ENCODE results near the gene KDSR.

Gene KDSR, protein sequence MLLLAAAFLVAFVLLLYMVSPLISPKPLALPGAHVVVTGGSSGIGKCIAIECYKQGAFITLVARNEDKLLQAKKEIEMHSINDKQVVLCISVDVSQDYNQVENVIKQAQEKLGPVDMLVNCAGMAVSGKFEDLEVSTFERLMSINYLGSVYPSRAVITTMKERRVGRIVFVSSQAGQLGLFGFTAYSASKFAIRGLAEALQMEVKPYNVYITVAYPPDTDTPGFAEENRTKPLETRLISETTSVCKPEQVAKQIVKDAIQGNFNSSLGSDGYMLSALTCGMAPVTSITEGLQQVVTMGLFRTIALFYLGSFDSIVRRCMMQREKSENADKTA

DNA sequence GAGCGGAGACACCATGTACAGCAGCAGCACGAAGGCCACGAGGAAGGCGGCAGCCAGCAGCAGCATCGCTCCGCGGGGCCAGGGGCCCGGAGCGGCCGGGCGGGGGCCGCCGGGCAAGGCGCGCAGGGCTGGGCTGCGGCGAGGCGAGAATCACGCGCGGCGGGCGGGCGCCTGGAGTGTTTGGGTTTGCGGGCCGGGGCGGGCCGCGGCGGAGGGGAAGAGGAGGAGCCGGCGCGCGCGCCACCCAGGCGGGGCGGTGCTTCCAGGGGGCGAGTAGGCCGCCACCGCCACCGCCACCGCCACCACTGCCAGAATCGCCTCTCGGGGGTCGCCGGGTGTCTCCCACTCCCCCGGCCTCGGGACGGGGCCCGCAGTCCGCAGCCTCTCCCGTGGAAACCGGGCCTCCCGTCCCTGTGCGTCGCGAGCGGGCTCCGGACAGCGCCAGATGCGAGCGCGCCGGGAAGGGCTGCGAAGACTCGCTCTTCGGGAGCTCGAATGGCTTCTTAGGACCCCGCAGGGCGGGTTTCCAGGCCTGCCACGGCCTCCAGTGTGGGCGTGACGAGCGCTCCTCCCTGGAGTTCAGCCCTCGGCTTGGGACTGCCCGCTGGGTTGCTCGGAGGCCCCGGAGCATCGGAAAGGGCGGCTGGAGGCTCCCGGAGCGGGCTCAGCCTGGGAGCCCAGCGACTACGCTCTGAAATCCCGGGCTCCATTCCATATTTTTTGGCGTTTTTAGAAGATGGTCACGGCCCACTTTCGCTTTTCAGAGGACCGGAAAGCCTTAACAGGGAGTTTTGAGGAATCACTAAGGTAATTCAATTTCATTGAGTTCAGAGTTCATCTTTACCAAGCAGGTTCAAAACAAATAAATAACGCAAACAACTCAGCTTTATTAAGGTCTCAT, at the start of gene KDSR:
Gene KDSR, minus strand, starts transcription at position 154 of the 901 bp plus-strand sequence. Its CDS starts 88 bp downstream, at position 66.
- Histone ChIP-seq H3K4me3 (ENCODE audit: low read depth in 1 of 2, low read length in 2 of 2) (peak within 1 kb of the TSS; percentile 92 to 97), H3K36me3 (ENCODE audit: control insufficient read depth in 1 of 2, insufficient read depth in 2 of 2, low read length in 2 of 2) (peaks cover 3 to 5% of the 10 kb centered on the region in 2 donors), H3K9me3 (ENCODE audit: control insufficient read depth in 1 of 2, low read length in 2 of 2) (no peaks in the 10 kb centered on the region), H3K27me3 (ENCODE audit: low read depth, low read length) (no peaks in the 10 kb centered on the region), H3K4me1 (ENCODE audit: control insufficient read depth in 1 of 2, insufficient read depth in 2 of 2, low read length in 2 of 2) (peaks cover 0 to 6% of the 10 kb centered on the region in 2 donors), H3K27ac (ENCODE audit: low read length) (peak within 1 kb of the TSS; percentile 91)

DNA sequence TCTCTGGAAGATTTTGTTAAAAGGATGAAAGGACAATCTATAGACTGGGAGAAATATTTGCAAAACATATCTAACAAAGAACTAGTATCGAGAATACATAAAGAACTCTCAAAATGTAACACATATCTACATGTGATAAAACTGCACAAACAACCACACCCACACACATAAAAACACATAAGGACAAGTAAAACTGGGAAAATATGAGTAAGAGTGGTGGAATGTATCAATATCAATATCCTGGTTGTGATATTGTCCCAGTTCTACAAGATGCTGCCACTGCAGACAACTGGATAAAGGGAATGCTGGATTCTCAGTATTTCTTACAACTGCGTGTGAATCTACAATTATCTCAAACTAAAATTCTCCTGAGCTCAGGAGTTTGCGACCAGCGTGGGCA, 45.9 kb upstream of the KDSR start:
- Histone ChIP-seq H3K4me3 (ENCODE audit: low read depth in 1 of 2, low read length in 2 of 2) (no peak overlapping the region), H3K27me3 (ENCODE audit: low read depth, low read length) (no peaks in the 10 kb centered on the region), H3K27ac (ENCODE audit: low read length) (no peak overlapping the region), H3K9me3 (ENCODE audit: control insufficient read depth in 1 of 2, low read length in 2 of 2) (no peaks in the 10 kb centered on the region), H3K4me1 (ENCODE audit: control insufficient read depth in 1 of 2, insufficient read depth in 2 of 2, low read length in 2 of 2) (peaks cover 0 to 3% of the 10 kb centered on the region in 2 donors), H3K36me3 (ENCODE audit: control insufficient read depth in 1 of 2, insufficient read depth in 2 of 2, low read length in 2 of 2) (peaks cover 35 to 56% of the 10 kb centered on the region in 2 donors)

- no peak overlapping the region for H3K4me3 ChIP-seq (ENCODE audit: low read depth in 1 of 2, low read length in 2 of 2)
- H3K4me1 ChIP-seq (ENCODE audit: control insufficient read depth in 1 of 2, insufficient read depth in 2 of 2, low read length in 2 of 2), result no peaks in the 10 kb centered on the region
- no peaks in the 10 kb centered on the region for H3K9me3 ChIP-seq (ENCODE audit: control insufficient read depth in 1 of 2, low read length in 2 of 2)
- H3K36me3 ChIP-seq (ENCODE audit: control insufficient read depth in 1 of 2, insufficient read depth in 2 of 2, low read length in 2 of 2), result peaks cover 52 to 66% of the 10 kb centered on the region in 2 donors
- no peak overlapping the region for H3K27ac ChIP-seq (ENCODE audit: low read length)
- no peaks in the 10 kb centered on the region for H3K27me3 ChIP-seq (ENCODE audit: low read depth, low read length)
These were observed 43.8 kb upstream of the KDSR start for GRCh38 chr18:63410792-63411191.

DNA sequence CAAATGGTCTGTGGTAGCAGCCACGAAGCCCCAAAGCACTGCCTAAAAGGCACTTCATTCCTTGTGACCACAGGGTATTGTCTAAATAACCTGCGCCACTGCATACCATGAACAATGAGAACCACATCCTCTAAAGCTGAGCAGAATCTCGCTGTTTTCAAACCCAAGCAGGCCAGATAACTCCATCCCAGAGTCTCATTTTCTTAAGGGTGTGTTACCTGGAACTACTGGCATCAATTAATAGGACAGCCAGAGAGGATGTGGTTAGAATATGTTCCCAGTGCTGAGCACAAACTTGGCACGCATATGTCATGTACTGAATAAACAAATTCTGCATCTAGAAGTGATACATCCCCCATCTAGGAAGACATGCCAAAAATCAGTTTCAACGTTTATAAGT, 42.3 kb upstream of the KDSR start:
- Histone ChIP-seq H3K27ac (ENCODE audit: low read length) (no peak overlapping the region), H3K4me1 (ENCODE audit: control insufficient read depth in 1 of 2, insufficient read depth in 2 of 2, low read length in 2 of 2) (no peaks in the 10 kb centered on the region), H3K9me3 (ENCODE audit: control insufficient read depth in 1 of 2, low read length in 2 of 2) (no peaks in the 10 kb centered on the region), H3K36me3 (ENCODE audit: control insufficient read depth in 1 of 2, insufficient read depth in 2 of 2, low read length in 2 of 2) (peaks cover 49 to 55% of the 10 kb centered on the region in 2 donors), H3K4me3 (ENCODE audit: low read depth in 1 of 2, low read length in 2 of 2) (no peak overlapping the region), H3K27me3 (ENCODE audit: low read depth, low read length) (no peaks in the 10 kb centered on the region)

DNA sequence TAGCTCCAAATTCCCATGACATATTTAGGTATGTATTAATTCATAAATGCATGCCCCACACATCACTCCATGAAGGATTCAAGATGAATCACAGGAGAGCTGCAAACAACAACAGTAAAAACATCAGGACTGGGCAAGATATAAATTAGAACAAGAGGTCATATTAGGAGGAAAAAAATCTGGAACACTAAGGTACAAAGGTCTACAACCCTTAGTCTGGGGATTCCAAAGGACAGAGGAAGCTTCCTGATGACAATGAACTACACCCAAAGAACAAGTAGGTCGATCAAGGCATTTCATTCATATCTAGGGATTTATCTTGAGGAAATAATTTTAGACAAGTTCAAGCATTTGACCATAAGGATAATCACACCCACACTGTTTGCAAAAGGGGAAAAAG, 40.7 kb upstream of the KDSR start:
- Histone ChIP-seq H3K4me1 (ENCODE audit: control insufficient read depth in 1 of 2, insufficient read depth in 2 of 2, low read length in 2 of 2) (no peaks in the 10 kb centered on the region), H3K36me3 (ENCODE audit: control insufficient read depth in 1 of 2, insufficient read depth in 2 of 2, low read length in 2 of 2) (peaks cover 57 to 67% of the 10 kb centered on the region in 2 donors), H3K4me3 (ENCODE audit: low read depth in 1 of 2, low read length in 2 of 2) (no peak overlapping the region), H3K27ac (ENCODE audit: low read length) (no peak overlapping the region), H3K27me3 (ENCODE audit: low read depth, low read length) (no peaks in the 10 kb centered on the region), H3K9me3 (ENCODE audit: control insufficient read depth in 1 of 2, low read length in 2 of 2) (no peaks in the 10 kb centered on the region)

DNA sequence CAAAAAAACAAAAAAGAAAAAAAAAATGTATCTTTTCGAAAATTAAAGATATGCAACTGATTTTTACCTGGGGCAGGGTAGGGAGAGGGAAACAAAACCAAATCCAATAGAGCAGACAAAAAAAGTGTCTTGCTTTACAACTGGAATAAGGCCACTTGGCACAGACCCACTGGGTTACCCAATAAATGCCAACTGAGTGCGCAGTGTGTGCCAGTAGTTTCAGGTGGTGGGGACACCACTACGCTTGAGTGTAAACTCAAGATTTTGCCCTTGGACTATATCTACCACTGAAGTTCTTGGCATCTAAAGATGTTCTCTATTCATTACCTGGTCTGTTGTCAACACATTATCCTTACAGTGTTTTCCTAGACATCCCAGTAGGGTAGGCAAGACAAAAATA, 39.0 kb upstream of the KDSR start:
- H3K9me3 ChIP-seq (ENCODE audit: control insufficient read depth in 1 of 2, low read length in 2 of 2), result no peaks in the 10 kb centered on the region
- H3K4me3 ChIP-seq (ENCODE audit: low read depth in 1 of 2, low read length in 2 of 2), result no peak overlapping the region
- no peak overlapping the region for H3K27ac ChIP-seq (ENCODE audit: low read length)
- H3K36me3 ChIP-seq (ENCODE audit: control insufficient read depth in 1 of 2, insufficient read depth in 2 of 2, low read length in 2 of 2), result peaks cover 69 to 80% of the 10 kb centered on the region in 2 donors
- no peaks in the 10 kb centered on the region for H3K27me3 ChIP-seq (ENCODE audit: low read depth, low read length)
- H3K4me1 ChIP-seq (ENCODE audit: control insufficient read depth in 1 of 2, insufficient read depth in 2 of 2, low read length in 2 of 2), result no peaks in the 10 kb centered on the region

- peaks cover 53 to 76% of the 10 kb centered on the region in 2 donors for H3K36me3 ChIP-seq (ENCODE audit: control insufficient read depth in 1 of 2, insufficient read depth in 2 of 2, low read length in 2 of 2)
- no peaks in the 10 kb centered on the region for H3K27me3 ChIP-seq (ENCODE audit: low read depth, low read length)
- H3K9me3 ChIP-seq (ENCODE audit: control insufficient read depth in 1 of 2, low read length in 2 of 2), result no peaks in the 10 kb centered on the region
- no peak overlapping the region for H3K27ac ChIP-seq (ENCODE audit: low read length)
- H3K4me1 ChIP-seq (ENCODE audit: control insufficient read depth in 1 of 2, insufficient read depth in 2 of 2, low read length in 2 of 2), result no peaks in the 10 kb centered on the region
- no peak overlapping the region for H3K4me3 ChIP-seq (ENCODE audit: low read depth in 1 of 2, low read length in 2 of 2)
These were observed 35.5 kb upstream of the KDSR start for GRCh38 chr18:63402246-63403162.

DNA sequence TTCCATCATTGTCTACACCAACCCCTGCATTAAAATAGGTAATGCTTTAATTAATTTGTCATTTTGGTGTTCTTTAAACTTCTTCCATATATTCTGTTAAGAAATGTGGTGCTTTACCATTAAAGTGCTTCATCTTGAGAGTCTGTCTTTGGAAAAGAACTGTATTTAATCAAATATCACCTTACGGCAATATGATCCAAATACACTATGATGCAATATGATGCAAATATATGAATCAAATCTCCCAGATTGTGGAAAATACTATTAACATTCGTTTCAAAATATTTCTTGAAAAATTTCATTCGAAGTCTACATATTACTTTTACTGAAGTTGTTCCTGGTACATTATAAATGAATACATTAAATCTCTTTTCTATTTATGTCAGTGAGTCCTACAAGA, 32.3 kb upstream of the KDSR start:
- Histone ChIP-seq H3K36me3 (ENCODE audit: control insufficient read depth in 1 of 2, insufficient read depth in 2 of 2, low read length in 2 of 2) (peaks cover 45 to 86% of the 10 kb centered on the region in 2 donors), H3K27ac (ENCODE audit: low read length) (no peak overlapping the region)

DNA sequence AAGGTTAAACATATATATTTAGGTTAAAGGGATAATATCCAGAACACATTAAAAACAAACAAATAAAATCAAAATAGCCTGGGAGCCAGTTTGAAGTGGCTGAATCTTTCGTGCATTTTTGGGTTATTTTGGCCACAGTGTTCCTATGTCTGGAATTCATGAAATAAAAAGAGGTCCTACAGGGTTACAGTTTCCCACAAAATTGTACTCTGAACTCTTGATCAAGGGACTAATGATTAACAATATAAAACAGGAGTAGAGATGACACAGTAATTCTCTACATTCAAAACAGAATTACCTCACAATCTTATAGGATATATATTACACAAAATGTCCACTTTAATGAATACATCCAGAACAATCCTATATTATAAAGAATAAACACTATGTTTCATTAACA, 30.3 kb upstream of the KDSR start:
- Histone ChIP-seq H3K27me3 (ENCODE audit: low read depth, low read length) (no peaks in the 10 kb centered on the region), H3K9me3 (ENCODE audit: control insufficient read depth in 1 of 2, low read length in 2 of 2) (no peaks in the 10 kb centered on the region), H3K36me3 (ENCODE audit: control insufficient read depth in 1 of 2, insufficient read depth in 2 of 2, low read length in 2 of 2) (peaks cover 39 to 74% of the 10 kb centered on the region in 2 donors), H3K4me3 (ENCODE audit: low read depth in 1 of 2, low read length in 2 of 2) (no peak overlapping the region), H3K4me1 (ENCODE audit: control insufficient read depth in 1 of 2, insufficient read depth in 2 of 2, low read length in 2 of 2) (no peaks in the 10 kb centered on the region), H3K27ac (ENCODE audit: low read length) (no peak overlapping the region)

More for the DNA sequence above, 32.3 kb upstream of the KDSR start:
- no peaks in the 10 kb centered on the region for H3K9me3 ChIP-seq (ENCODE audit: control insufficient read depth in 1 of 2, low read length in 2 of 2)
- H3K27me3 ChIP-seq (ENCODE audit: low read depth, low read length), result no peaks in the 10 kb centered on the region
- H3K4me3 ChIP-seq (ENCODE audit: low read depth in 1 of 2, low read length in 2 of 2), result no peak overlapping the region
- no peaks in the 10 kb centered on the region for H3K4me1 ChIP-seq (ENCODE audit: control insufficient read depth in 1 of 2, insufficient read depth in 2 of 2, low read length in 2 of 2)

DNA sequence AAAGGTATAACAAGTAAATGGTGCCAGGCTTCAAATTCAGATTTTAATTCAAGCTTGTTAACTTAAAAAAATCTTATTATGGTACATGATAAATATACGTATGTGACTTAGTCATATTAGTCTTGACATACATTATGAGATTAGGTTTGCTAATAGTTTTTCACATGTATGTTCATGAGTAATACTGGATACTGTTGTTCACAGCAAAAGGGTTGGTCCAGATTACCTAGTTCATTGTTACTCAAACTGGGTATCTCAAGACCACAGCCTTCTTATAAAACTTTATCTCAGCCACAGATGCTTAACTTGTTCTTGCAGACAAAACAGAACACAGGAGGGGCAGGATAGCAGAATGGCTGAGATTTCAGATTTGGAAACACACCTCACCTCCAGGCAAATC, 28.5 kb upstream of the KDSR start:
- H3K36me3 ChIP-seq (ENCODE audit: control insufficient read depth in 1 of 2, insufficient read depth in 2 of 2, low read length in 2 of 2), result peaks cover 35 to 69% of the 10 kb centered on the region in 2 donors
- no peak overlapping the region for H3K4me3 ChIP-seq (ENCODE audit: low read depth in 1 of 2, low read length in 2 of 2)
- H3K27ac ChIP-seq (ENCODE audit: low read length), result no peak overlapping the region
- no peaks in the 10 kb centered on the region for H3K27me3 ChIP-seq (ENCODE audit: low read depth, low read length)
- no peaks in the 10 kb centered on the region for H3K9me3 ChIP-seq (ENCODE audit: control insufficient read depth in 1 of 2, low read length in 2 of 2)
- H3K4me1 ChIP-seq (ENCODE audit: control insufficient read depth in 1 of 2, insufficient read depth in 2 of 2, low read length in 2 of 2), result no peaks in the 10 kb centered on the region

Data from muscle layer of duodenum (tissue), 2 donors.